HG03196 (cell line): ENCODE results near the gene AFF3.
"Not testable (repeated sequence)": the region's sequence is repeated elsewhere in the genome, so short reads cannot be mapped to it uniquely, and the experiment has no call there.

Source experiments
- ATAC-seq: cut with Tn5 transposase; IDR thresholded peaks from one replicate; pipeline ENCODE4 v1.9.1; 2021; ENCODE audit not compliant: unreplicated experiment

The AFF3 gene

GRCh38 chr2:100142393-100142792, at the start of gene AFF3:
TSS of gene AFF3 (minus strand) at chr2:100142590. CDS start at chr2:100104454, 38,136 bp downstream.
- peak; percentile 97 for ATAC-seq

GRCh38 chr2:100189387-100189786, 47.0 kb upstream of the AFF3 start:
- ATAC-seq = no peak

- ATAC-seq = no peak
These were observed 45.9 kb upstream of the AFF3 start for GRCh38 chr2:100188326-100188725.

- no peak for ATAC-seq
These were observed 43.7 kb upstream of the AFF3 start for GRCh38 chr2:100186126-100186525.

GRCh38 chr2:100185516-100185915, 43.1 kb upstream of the AFF3 start:
- no peak for ATAC-seq

GRCh38 chr2:100185105-100185504, 42.7 kb upstream of the AFF3 start:
- no peak for ATAC-seq

- ATAC-seq = no peak
These were observed 41.8 kb upstream of the AFF3 start for GRCh38 chr2:100184055-100184737.

GRCh38 chr2:100182494-100183361, 40.3 kb upstream of the AFF3 start:
- ATAC-seq = no peak

GRCh38 chr2:100180503-100180902, 38.1 kb upstream of the AFF3 start:
- ATAC-seq = no peak

GRCh38 chr2:100179806-100180205, 37.4 kb upstream of the AFF3 start:
- ATAC-seq = no peak

GRCh38 chr2:100178864-100179263, 36.5 kb upstream of the AFF3 start:
- no peak for ATAC-seq

- no peak for ATAC-seq
These were observed 35.8 kb upstream of the AFF3 start for GRCh38 chr2:100178085-100178788.

GRCh38 chr2:100176925-100177324, 34.5 kb upstream of the AFF3 start:
- no peak for ATAC-seq

GRCh38 chr2:100174026-100174431, 31.6 kb upstream of the AFF3 start:
- no peak for ATAC-seq

- no peak for ATAC-seq
These were observed 24.3 kb upstream of the AFF3 start for GRCh38 chr2:100166701-100167100.

GRCh38 chr2:100163605-100164004, 21.2 kb upstream of the AFF3 start:
- ATAC-seq = no peak

- no peak for ATAC-seq
These were observed 19.7 kb upstream of the AFF3 start for GRCh38 chr2:100161945-100162620.

GRCh38 chr2:100160396-100160795, 18.0 kb upstream of the AFF3 start:
- no peak for ATAC-seq

GRCh38 chr2:100151832-100152231, 9.4 kb upstream of the AFF3 start:
- ATAC-seq = not testable (repeated sequence)

- ATAC-seq = no peak
These were observed 8.9 kb upstream of the AFF3 start for GRCh38 chr2:100151310-100151709.

- no peak for ATAC-seq
These were observed 6.5 kb upstream of the AFF3 start for GRCh38 chr2:100148883-100149282.
